Heart right ventricle (tissue), 16 donors: Measurements from ENCODE around the gene UBTD1. TPM values are rescaled to one million over a fixed set of nuclear protein-coding genes. Genes with fewer than 3 reads are reported as not detected.

ENCODE experiments used
- ATAC-seq, 8 donors: fragments of 200-7000 bp; cut with Tn5 transposase; one replicate each; pipeline ENCODE4 v1.9.1; 2020; ENCODE audit warnings: mild to moderate bottlenecking in 8 of 8, moderate library complexity in 8 of 8, moderate number of reproducible peaks in 1 of 8
- DNase-seq, 2 donors: peaks; one replicate each; pipeline ENCODE4 v3.0.0-alpha.2; 2020
- H3K27ac ChIP-seq, 10 donors: fragments of 200-600 bp; sonication (generic) in 2 of 10; one replicate each; pipeline versions ENCODE4 v1.5.0 to v1.8.0; 2020 to 2022; ENCODE audit warnings: mild to moderate bottlenecking in 3 of 10
- H3K27me3 ChIP-seq, 7 donors: fragments of 200-600 bp; one replicate each; pipeline ENCODE4 v1.8.0; 2021 to 2022; ENCODE audit warnings: mild to moderate bottlenecking in 2 of 7
- H3K36me3 ChIP-seq, 9 donors: fragments of 200-600 bp; sonication (generic) in 1 of 9; one replicate each; pipeline versions ENCODE4 v1.5.0 to v1.8.0; 2020 to 2022; ENCODE audit warnings: mild to moderate bottlenecking in 2 of 9
- H3K4me1 ChIP-seq, 9 donors: fragments of 200-600 bp; sonication (generic) in 1 of 9; one replicate each; pipeline versions ENCODE4 v1.5.0 to v1.8.0; 2020 to 2022; ENCODE audit warnings: mild to moderate bottlenecking in 4 of 9
- H3K4me3 ChIP-seq, 10 donors: fragments of 200-600 bp; sonication (generic) in 2 of 10; one replicate each; pipeline versions ENCODE4 v1.5.0 to v1.8.0; 2020 to 2022; ENCODE audit warnings: mild to moderate bottlenecking in 7 of 10, moderate library complexity in 2 of 10
- H3K9me3 ChIP-seq, 11 donors: fragments of 200-600 bp in 10 of 11; sonication (generic) in 2 of 11; one replicate each; pipeline versions ENCODE4 v1.5.0 to v1.8.0; 2013 to 2022; ENCODE audit warnings: mild to moderate bottlenecking in 2 of 11, control low read depth in 1 of 11, moderate library complexity in 1 of 11
- WGBS, 2 donors: extraction: QIAGEN DNeasy Blood & Tissue Kit; methylation state at CpG; one replicate each; pipeline ENCODE4 v1.1.7; 2013; ENCODE audit warnings: inconsistent platforms in 1 of 2; 5-methylcytosine and 5-hydroxymethylcytosine counted together
- intact Hi-C, 10 donors: fragments of 100-400 bp; cut with DNase I; formaldehyde crosslinking; loops; one replicate each; pipeline versions ENCODE4 v1.11.1 to v1.14.2; 2022
- polyA plus RNA-seq, 2 donors: library from polyadenylated mRNA; stranded (reverse); fragments of 200-250 nt; gene quantifications; one replicate each; pipeline ENCODE4 v1.2.3, GENCODE V29; 2013
- total RNA-seq, 10 donors: library from RNA; stranded (reverse); fragmentation: NEBNext Ultra II Directional in 3 of 10; extraction: Animal tissue kit (Norgen Biotek cat#: 25700) in 3 of 10; gene quantifications; one replicate each; pipeline versions ENCODE4 v1.2.1 to v1.2.4, GENCODE V29; 2021 to 2023
- TF ChIP-seq, protein P1 (sequence below), 9 donors: fragments of 200-600 bp; sonication (generic) in 2 of 9; IDR thresholded peaks; one replicate each; pipeline versions ENCODE4 v1.5.0 to v1.8.0; 2021 to 2022; ENCODE audit warnings: antibody characterized with exemption in 9 of 9, mild to moderate bottlenecking in 5 of 9, moderate library complexity in 1 of 9
- donor health status: Arrhythmogenic right ventricular cardiomyopathy.
- donor health status: ischemic (EF 13 %, LVEDD 7.1; RV severe dilation, severe dysfunction).
- donor health status: healthy with polysubstance abuse.
- donor health status: DM: no; HTN: yes; CAD: no.
- donor health status: DM: no; HTN: no; CAD: no.
- donor health status: ischemic (EF 25% LVEDD 6.9; RV normal size, moderate dysfunction).
- donor health status: ischemic (EF 25% LVEDD 5.7; RV mildly dilated, moderate dysfunction).
- donor health status: healthy.
- donor health status: DM: yes; HTN: yes; CAD: no.
- donor health status: Ischemic cardiomyopathy.
- donor health status: ischemic (EF 35%, LVEDD 5.7; RV mildly dilated, moderate dysfunction).
- donor health status: nonischemic (EF 11% LVEDD 7.7; RV severe dilation, severe dysfunction).
- donor health status: DM: yes; HTN: yes; CAD: no.
- donor health status: PGD.
- donor health status: ischemic (EF 29% LVEDD 5.4; RV normal size, mild dysfunction).
- donor health status: nonischemic (EF 23%, LVEDD 6.1; RV moderate dilation, normal function).

Gene UBTD1
- total and polyA plus RNA-seq, 12 donors, result 13.6 to 56.0 (median 21.3) TPM

DNA sequence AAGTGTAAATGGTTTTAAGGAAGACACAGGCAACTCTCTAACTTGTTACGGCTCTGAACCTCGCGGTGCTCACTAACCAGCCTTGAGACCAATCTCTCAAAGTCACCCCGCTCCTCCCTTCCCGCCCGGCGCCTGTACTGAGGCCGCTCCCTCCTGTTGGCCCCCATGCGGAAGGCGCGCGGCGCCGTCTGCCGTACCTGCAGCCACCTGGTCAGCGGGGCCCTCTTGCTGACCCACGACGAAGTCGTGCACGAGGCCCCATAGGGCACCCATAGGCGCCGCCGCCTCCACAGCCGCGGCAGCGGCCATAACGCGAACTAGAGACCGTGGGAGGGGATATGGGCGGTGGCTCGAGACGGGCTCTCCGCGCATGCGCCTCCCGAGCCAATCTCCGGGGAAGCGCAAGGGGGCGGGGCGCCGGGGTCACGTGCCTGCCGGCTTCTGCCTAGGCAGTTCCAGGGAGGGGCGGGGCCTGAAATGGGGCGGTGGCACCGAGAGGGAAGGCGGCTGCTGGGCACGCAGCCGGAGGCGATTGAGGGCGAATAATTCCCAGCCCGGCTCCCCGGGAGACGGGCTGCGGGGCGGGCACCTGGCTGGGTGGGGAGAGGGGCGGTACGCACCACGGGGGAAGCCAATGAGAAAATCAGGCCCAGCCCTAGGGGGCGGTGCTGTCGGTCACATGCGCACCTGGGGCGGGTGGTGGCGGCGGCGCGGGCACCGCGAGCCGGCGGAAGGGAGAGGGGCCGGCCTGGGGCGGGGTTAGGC, 466 bp upstream of the UBTD1 start, which contains the start of gene MMS19:
MMS19 (minus strand) TSS at position 347 of the 765 bp plus-strand sequence; CDS start at position 309, 38 bp downstream.
- DNase-seq (peak; percentile 99 to 100), ATAC-seq (peak; percentile 92 to 97 (median 94))
- Histone ChIP-seq H3K36me3 (peaks cover 0 to 12% (median 0%) of the 10 kb centered on the region in 9 donors), H3K27ac (peak within 1 kb of the TSS; percentile 74 to 97 (median 94)), H3K4me3 (peak within 1 kb of the TSS; percentile 77 to 100 (median 94)), H3K4me1 (peaks cover 9 to 79% (median 58%) of the 10 kb centered on the region in 9 donors), H3K27me3 (no peaks in the 10 kb centered on the region), H3K9me3 (no peaks in the 10 kb centered on the region)
- TF ChIP-seq, protein P1, sequence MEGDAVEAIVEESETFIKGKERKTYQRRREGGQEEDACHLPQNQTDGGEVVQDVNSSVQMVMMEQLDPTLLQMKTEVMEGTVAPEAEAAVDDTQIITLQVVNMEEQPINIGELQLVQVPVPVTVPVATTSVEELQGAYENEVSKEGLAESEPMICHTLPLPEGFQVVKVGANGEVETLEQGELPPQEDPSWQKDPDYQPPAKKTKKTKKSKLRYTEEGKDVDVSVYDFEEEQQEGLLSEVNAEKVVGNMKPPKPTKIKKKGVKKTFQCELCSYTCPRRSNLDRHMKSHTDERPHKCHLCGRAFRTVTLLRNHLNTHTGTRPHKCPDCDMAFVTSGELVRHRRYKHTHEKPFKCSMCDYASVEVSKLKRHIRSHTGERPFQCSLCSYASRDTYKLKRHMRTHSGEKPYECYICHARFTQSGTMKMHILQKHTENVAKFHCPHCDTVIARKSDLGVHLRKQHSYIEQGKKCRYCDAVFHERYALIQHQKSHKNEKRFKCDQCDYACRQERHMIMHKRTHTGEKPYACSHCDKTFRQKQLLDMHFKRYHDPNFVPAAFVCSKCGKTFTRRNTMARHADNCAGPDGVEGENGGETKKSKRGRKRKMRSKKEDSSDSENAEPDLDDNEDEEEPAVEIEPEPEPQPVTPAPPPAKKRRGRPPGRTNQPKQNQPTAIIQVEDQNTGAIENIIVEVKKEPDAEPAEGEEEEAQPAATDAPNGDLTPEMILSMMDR (IDR thresholded peaks at IDR 0.05), result peak in 6 of 9 donors; percentile 12 to 43 (median 28)
- 0 to 1% methylated on average over 57 to 73 of the region's 73 CpGs for WGBS, 2 donors
- intact Hi-C loops, result loop anchor here in 4 of 10 donors (2.0 to 10.0 kb wide), 5 partner anchors 49 to 117 kb away; no protein-coding TSS in a partner anchor

DNA sequence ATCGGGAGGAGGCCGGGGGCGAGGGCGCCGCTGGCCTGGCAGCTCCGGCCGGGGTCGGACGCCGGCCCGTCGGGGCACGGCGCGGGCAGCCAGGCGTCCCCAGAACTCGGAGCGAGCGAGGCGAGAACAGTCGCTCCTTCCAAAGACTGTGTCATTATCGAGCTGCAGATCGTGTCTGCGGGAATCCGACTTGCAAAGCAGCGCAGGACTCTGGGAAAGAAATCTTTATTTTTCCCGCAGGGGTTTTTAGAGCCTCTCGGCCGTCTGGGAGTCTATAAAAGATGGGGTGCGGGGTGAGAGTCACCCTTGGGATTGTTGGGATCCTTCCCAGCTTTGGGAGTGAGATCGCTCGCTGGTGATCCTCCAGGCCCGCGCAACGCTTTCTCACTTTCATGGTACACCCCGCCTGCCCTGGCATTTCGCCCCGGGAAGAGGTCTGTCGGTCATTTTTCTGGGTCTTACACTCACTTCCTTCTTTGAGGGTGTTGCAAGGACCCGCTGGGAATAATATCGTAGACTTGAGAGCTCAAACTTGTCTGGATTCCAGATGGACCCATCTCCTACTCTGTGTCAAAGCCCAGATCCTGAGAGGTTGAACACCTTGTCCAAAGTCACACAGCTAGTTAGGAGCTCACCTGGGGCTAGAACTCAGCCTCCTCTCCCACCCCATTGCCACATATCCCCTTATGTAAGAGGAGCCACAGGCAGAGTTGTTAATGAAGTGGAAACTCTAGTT, 1.0 kb downstream of the UBTD1 start:
- Histone ChIP-seq H3K4me3 (peak overlapping the region; percentile 77 to 100 (median 94)), H3K27me3 (no peaks in the 10 kb centered on the region), H3K4me1 (peaks cover 10 to 79% (median 55%) of the 10 kb centered on the region in 9 donors), H3K9me3 (no peaks in the 10 kb centered on the region), H3K27ac (peak overlapping the region; percentile 74 to 97 (median 94)), H3K36me3 (peaks cover 0 to 8% (median 0%) of the 10 kb centered on the region in 9 donors)
- 1% methylated on average over 41 of the region's 41 CpGs for WGBS, 2 donors
- DNase-seq, result peak; percentile 65 to 74
- TF ChIP-seq, protein P1 (IDR thresholded peaks at IDR 0.05), result no peak
- intact Hi-C loops, result loop anchor here in 6 of 10 donors (2.0 to 10.0 kb wide), 6 partner anchors 43 to 115 kb away; no protein-coding TSS in a partner anchor
- ATAC-seq, result no peak

DNA sequence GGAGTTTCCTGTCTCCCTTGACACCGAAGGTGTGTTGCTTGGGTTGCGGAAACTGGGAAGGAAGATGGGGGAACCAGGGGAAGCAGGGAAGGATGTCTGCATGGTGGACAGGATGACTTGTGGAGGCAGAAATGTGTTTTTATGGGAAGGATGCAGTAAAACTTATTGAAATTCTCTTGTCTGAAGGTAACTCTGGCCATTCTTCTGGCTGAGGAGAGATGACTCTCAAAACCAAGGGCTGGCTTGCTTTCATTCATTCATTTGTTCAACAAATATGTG, 1.5 kb downstream of the UBTD1 start:
- TF ChIP-seq, protein P1 (IDR thresholded peaks at IDR 0.05), result no peak
- ATAC-seq (no peak), DNase-seq (no peak)
- Histone ChIP-seq H3K27ac (peak overlapping the region in 8 of 10 donors; percentile 91 to 97 (median 94)), H3K4me1 (peaks cover 8 to 79% (median 52%) of the 10 kb centered on the region in 9 donors), H3K4me3 (peak overlapping the region in 8 of 10 donors; percentile 77 to 100 (median 92)), H3K9me3 (no peaks in the 10 kb centered on the region), H3K36me3 (peaks cover 0 to 8% (median 0%) of the 10 kb centered on the region in 9 donors), H3K27me3 (no peaks in the 10 kb centered on the region)
- intact Hi-C loops, result loop anchor here in 3 of 10 donors (5.0 kb wide), 2 partner anchors 42 to 52 kb away; no protein-coding TSS in a partner anchor
- 63 to 70% methylated on average over 2 of the region's 2 CpGs for WGBS, 2 donors

DNA sequence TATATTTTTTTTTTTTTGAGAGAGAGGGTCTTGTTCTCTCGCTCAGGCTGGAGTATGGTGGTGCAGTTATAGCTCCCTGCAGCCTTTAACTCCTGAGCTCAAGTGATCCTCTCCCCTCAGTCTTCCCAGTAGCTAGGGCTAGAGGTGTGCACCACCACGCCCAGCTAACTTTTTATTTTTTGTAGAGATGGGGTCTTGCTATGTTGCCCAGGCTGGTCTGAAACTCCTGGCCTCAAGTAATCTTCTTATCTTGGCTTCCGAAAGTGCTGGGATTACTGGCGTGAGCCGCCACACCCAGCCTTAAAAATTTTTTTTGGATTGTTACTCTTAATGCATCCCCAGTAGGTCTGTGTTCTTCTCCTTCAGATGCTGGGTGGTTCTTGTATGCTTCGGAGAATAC, 4.2 kb downstream of the UBTD1 start:
- no peaks in the 10 kb centered on the region for H3K36me3 ChIP-seq
- DNase-seq, result no peak
- H3K9me3 ChIP-seq, result no peaks in the 10 kb centered on the region
- WGBS, 2 donors, result 88 to 89% methylated on average over 6 of the region's 6 CpGs
- peaks cover 3 to 58% (median 36%) of the 10 kb centered on the region in 9 donors for H3K4me1 ChIP-seq
- intact Hi-C loops, result loop anchor here in 3 of 10 donors (5.0 kb wide), 2 partner anchors 39 to 49 kb away; no protein-coding TSS in a partner anchor
- peak overlapping the region in 6 of 10 donors; percentile 26 to 69 (median 46) for H3K27ac ChIP-seq
- H3K4me3 ChIP-seq, result no peak overlapping the region
- TF ChIP-seq, protein P1 (IDR thresholded peaks at IDR 0.05), result no peak
- H3K27me3 ChIP-seq, result no peaks in the 10 kb centered on the region
- no peak for ATAC-seq
